ENCODE results near the gene MYT1.
A peak's percentile ranks its signal among the peaks of the same experiment; 100 is the strongest.
"Not testable (repeated sequence)": the region's sequence is repeated elsewhere in the genome, so short reads cannot be mapped to it uniquely, and the experiment has no call there.

Gene MYT1

GRCh38 chr20:64266988-64267387 lies 102.7 kb downstream of the MYT1 start:
- DNase-seq (ENCODE audit: low read depth, low spot score): no peak

DNA sequence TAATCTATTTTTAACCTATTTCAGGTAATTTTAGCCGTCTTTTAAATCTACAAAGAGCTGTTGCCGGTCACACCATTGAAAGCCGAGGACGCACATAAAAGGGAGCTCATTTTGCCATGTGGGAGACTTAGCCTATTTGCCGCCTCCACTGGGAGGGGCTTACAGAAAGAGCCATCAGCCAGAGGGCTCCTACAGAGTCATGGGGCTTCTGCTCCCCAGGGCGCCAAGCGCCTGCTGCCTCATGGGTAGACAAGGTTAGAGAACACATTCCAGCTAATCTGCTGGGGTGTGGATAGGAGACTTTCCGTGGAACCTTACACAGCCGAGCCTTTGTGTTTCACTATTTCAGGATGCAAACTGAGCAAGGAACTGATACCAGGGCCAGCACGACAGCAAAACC lies 103.9 kb downstream of the MYT1 start:
- peak; percentile 50 for DNase-seq (ENCODE audit: low read depth, low spot score)

DNA sequence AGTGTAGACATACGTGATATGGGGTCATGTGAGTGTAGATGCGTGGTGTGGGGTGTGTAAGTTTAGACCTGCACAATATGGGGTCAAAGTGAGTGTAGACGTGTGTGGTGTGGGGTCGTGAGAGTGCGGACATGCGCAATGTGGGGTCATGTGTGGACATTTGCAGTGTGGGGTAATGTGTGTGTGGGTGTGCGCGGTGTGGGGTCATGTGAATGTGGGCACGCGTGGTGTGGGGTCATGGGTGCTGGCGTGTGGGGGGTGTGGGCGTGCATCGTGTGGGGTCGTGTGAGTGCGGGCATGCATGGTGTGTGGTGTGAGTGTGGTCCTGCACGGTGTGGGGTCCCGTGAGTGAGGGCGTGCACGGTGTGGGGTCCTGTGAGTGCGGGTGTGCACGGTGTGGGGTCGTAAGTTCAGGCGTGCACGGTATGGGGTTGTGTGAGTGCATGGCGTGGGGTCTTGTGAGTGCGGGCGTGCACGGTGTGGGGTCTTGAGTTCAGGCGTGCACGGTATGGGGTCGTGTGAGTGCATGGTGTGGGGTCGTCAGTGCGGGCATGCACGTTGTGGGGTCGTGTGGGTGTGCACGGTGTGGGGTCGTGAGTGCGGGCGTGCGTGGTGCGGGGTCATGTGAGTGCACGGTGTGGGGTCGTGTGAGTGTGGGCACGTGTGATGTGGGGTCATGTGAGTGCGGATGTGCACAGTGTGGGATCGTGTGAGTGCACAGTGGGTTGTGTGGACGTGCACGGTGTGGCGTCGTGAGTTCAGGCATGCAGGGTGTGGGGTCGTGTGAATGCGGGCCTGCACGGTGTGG lies 105.6 kb downstream of the MYT1 start:
- no peak for DNase-seq (ENCODE audit: low read depth, low spot score)

DNA sequence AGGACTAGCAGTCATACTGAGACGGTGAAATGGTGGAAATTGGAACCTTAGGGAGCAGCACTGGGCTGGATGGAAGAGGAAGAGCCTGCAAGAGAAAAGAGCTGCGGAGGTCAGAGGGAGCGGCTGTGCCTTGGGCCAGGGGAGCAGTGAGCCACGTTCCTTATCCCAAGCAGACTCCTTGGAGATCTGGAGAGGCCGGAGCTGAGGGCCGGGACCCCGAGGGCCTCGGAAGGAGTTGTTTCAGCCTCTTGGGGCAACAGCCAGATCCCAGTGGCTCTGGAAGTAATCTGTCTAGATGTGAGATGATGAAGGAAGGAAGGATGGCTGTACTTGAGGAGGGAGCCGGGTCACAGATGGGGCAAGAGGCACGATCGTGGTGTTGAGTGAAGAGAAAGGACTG lies 107.4 kb downstream of the MYT1 start:
- no peak for DNase-seq (ENCODE audit: low read depth, low spot score)

DNA sequence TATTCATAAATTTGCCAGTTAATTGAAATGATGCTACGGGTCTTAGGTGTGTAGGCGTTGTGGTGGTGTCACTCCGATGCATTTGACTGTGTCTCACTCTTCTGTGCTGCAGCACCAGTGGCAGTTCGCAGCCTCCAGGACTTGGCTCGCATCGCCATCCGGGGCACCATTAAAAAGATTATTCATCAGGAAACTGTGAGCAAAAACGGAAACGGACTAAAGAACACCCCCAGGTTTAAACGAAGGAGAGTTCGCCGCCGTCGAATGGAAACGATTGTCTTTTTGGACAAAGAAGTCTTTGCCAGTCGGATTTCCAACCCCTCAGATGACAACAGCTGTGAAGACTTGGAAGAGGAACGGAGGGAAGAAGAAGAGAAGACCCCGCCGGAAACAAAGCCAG lies 108.9 kb downstream of the MYT1 start:
- DNase-seq (ENCODE audit: low read depth, low spot score): no peak

DNA sequence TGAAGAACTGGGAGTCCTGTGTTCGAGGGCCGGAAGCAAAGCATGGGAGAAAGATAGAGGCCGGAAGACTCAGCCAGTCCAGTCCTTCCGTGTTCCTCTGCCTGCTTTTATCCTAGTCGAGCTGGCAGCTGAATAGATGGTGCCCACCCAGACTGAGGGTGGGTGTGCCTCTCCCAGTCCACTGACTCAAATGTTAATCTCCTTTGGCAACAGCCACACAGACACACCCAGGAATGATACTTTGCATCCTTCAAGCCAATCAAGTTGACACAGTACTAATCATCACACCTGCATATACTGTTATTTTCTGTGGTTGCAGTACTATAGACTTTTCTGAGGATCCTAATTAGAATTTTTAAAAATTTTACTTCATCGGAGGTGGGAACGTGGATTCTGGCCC lies 112.6 kb downstream of the MYT1 start:
- no peak for DNase-seq (ENCODE audit: low read depth, low spot score)

DNA sequence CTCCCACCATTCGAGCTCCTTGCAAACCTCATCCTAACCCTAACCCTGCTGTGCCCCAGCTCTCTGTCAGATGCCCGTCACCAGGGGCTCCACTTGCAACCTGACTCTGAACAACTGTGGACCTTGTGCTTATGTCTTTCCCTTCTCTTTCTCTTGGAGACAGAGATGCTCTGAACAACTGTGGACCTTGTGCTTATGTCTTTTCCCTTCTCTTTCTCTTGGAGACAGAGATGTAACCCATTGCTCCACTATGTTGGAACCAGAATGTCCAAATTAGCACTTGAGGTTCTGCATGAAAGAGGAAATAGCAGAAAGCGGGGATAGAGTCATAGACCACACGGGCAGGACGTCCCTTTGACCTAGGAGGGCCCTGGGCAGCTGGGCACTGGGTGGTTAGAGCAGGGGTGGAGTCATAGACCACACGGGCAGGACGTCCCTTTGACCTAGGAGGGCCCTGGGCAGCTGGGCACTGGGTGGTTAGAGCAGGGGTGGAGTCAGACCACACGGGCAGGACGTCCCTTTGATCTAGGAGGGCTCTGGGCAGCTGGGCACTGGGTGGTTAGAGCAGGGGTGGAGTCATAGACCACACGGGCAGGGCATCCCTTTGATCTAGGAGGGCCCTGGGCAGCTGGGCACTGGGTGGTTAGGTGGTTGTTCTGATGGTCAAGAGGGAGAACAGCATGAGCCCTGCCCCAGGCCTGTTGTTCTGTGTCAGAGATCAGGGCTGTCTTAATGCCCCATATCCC lies 113.5 kb downstream of the MYT1 start:
- no peak for DNase-seq (ENCODE audit: low read depth, low spot score)

DNA sequence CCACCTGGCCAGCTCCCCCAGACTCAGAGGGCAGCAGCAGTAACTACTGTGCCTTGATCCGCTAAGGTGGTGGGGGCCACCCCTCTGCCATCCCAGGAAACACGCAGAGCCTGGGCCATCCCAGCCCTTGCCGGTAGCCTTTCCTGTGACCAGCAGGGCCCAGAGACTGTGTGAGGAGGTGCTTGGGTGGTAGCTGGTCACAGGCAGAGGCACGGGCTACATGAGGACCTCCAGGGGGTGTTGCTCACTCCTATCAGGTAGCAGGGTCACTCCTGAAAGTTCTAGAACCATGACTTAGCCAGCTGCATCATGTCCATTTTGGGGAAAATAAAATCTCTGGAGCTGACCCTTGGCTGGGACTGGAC lies 114.0 kb downstream of the MYT1 start:
- no peak for DNase-seq (ENCODE audit: low read depth, low spot score)

GRCh38 chr20:64279826-64280459 lies 115.7 kb downstream of the MYT1 start:
- no peak for DNase-seq (ENCODE audit: low read depth, low spot score)

DNA sequence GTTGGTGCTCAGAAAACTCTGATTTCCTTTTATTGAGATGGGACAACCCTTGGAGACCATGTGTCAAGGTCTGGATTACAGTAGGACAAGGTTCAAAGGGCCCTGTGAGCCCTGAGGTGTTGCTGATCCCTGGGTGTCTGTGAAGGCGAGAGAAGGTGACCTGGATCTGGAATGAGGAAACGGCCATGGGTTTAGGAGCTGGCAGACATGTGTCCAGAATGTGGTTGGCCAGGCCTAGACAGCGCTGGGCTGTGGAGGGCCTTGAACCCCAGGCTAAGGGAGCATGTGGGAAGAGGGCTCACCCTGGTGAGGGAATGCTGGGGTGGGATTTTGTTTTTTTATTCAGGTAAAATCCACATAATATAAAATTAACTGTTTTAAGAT lies 116.2 kb downstream of the MYT1 start:
- DNase-seq (ENCODE audit: low read depth, low spot score): no peak

DNA sequence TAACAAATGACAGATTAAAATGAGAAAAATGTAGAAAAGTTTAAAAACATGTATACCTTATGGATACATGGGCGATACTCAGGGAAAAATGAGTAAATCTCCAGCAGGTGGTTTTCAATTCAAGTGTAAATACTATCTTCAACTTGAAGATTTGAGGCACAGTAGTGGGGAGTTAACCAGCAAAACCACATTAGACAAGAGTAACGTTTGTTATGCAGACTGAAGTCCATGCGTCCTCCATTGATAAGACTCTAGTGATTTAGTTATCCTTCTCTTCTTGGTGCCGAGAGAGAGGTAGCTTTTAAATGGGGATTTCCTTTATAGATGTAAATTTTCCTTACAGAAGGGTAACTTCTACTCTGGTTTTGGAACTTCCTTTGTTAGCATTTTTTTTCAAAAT lies 119.4 kb downstream of the MYT1 start:
- no peak for DNase-seq (ENCODE audit: low read depth, low spot score)

DNA sequence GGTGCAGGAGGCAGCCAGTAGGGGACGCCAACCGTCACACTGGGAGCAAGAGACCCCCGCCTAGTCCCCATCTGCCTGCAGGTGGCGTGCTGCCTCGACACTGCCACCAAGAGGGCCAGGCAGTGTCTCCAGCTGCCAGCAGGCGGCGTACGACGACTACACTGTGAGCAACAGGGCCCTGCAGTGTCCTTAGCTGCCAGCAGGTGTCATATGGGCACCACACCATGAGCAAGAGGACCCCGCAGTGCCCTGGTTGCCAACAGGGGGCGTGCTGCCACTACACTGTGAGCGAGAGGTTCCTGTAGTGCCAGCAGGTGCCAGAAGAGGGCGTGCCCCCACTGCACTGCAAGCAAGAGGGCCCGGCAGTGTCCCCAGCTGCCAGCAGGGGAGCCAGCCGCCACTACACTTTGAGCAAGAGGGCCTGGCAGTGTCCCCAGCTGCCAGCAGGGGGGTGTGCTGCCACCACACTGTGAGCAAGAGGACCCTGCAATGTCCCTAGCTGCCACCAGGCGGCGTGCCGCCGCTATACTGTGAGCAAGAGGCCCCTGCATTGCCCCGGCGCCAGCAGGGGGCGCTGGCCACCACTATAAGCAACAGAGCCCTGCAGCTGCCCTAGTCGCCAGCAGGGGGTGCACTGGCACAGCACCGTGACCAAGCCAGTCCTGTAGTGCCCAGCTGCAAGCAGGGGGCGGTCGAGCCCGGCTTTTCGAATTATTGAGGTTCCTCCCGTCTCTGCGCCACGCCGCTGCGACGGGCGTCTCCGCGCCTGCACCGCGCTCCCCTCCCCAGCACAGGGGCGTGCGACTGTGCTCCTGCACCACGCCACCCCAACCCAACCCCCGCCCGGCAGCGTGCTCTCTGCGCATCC lies 121.6 kb downstream of the MYT1 start:
- DNase-seq (ENCODE audit: low read depth, low spot score): peak; percentile 77

- DNase-seq (ENCODE audit: low read depth, low spot score): not testable (repeated sequence)
Observed at GRCh38 chr20:64286447-64287263, 122.4 kb downstream of the MYT1 start.

DNA sequence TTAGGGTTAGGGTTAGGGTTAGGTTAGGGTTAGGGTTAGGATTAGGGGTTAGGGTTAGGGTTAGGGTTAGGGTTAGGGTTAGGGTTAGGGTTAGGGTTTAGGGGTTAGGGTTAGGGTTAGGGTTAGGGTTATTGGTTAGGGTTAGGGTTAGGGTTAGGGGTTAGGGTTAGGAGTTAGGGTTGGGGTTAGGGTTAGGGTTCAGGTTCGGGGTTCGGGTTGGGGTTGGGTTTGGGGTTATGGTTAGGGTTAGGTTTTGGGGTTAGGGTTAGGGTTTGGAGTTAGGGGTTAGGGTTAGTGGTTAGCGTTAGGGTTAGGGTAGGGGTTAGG lies 123.0 kb downstream of the MYT1 start:
- DNase-seq (ENCODE audit: low read depth, low spot score): not testable (repeated sequence)
